ENCODE data around the gene HMMR.

- TF ChIP-seq CTCF (IDR thresholded peaks at IDR 0.05) (no peak), ZFX (IDR thresholded peaks at IDR 0.05; ENCODE audit: borderline replicate concordance) (no peak)
Observed at GRCh38 chr5:163497315-163497714, 36.9 kb downstream of the HMMR start.

All from 22Rv1 (cell line).